ENCODE data around the gene ATP6V0D1. TPM values are rescaled to one million over a fixed set of nuclear protein-coding genes. Genes with fewer than 3 reads are reported as not detected.

Gene ATP6V0D1
- polyA plus RNA-seq, 1 donor from 2014 or later: 188 TPM

- Histone ChIP-seq H3K79me2 (replicated peaks; ENCODE audit: insufficient read depth, low read length) (peaks cover 35% of the 10 kb centered on the region), H4K20me1 (ENCODE audit: insufficient read depth) (no peaks in the 10 kb centered on the region), H3K36me3 (ENCODE audit: insufficient read depth, low read length) (no peaks in the 10 kb centered on the region), H3K9me2 (ENCODE audit: insufficient read depth, low read length) (no peaks in the 10 kb centered on the region), H3K4me3 (ENCODE audit: low read length) (peak overlapping the region; percentile 100), H3K27ac (ENCODE audit: low read length) (peak overlapping the region; percentile 38), H2AFZ (ENCODE audit: low read depth, low read length) (peak overlapping the region; percentile 65), H3K27me3 (ENCODE audit: insufficient read depth, low read depth, low read length) (no peaks in the 10 kb centered on the region), H3K4me2 (ENCODE audit: low read length) (peak overlapping the region; percentile 37), H3F3A (ENCODE audit: insufficient read depth, low read length, poor library complexity, severe bottlenecking) (no peaks in the 10 kb centered on the region), H3K9ac (ENCODE audit: low read length) (peak overlapping the region; percentile 58), H3K9me3 (ENCODE audit: low read length) (no peaks in the 10 kb centered on the region)
- TF ChIP-seq MXI1 (conservative IDR thresholded peaks at IDR 0.05; ENCODE audit: poor library complexity, severe bottlenecking) (no peak), EZH2 (IDR thresholded peaks at IDR 0.05; ENCODE audit: borderline replicate concordance, insufficient read depth, low read length, poor library complexity, severe bottlenecking) (no peak), RAD21 (conservative IDR thresholded peaks at IDR 0.05) (no peak), CTCF (IDR thresholded peaks at IDR 0.05; ENCODE audit: poor library complexity, severe bottlenecking) (no peak), SMC3 (conservative IDR thresholded peaks at IDR 0.05; ENCODE audit: poor library complexity) (no peak), EP300 (conservative IDR thresholded peaks at IDR 0.05; ENCODE audit: poor library complexity, severe bottlenecking) (no peak), TAF1 (IDR thresholded peaks at IDR 0.05; ENCODE audit: low read depth) (no peak), POLR2AphosphoS5 (IDR thresholded peaks at IDR 0.05) (no peak)
- TF ChIP-seq, protein P1, sequence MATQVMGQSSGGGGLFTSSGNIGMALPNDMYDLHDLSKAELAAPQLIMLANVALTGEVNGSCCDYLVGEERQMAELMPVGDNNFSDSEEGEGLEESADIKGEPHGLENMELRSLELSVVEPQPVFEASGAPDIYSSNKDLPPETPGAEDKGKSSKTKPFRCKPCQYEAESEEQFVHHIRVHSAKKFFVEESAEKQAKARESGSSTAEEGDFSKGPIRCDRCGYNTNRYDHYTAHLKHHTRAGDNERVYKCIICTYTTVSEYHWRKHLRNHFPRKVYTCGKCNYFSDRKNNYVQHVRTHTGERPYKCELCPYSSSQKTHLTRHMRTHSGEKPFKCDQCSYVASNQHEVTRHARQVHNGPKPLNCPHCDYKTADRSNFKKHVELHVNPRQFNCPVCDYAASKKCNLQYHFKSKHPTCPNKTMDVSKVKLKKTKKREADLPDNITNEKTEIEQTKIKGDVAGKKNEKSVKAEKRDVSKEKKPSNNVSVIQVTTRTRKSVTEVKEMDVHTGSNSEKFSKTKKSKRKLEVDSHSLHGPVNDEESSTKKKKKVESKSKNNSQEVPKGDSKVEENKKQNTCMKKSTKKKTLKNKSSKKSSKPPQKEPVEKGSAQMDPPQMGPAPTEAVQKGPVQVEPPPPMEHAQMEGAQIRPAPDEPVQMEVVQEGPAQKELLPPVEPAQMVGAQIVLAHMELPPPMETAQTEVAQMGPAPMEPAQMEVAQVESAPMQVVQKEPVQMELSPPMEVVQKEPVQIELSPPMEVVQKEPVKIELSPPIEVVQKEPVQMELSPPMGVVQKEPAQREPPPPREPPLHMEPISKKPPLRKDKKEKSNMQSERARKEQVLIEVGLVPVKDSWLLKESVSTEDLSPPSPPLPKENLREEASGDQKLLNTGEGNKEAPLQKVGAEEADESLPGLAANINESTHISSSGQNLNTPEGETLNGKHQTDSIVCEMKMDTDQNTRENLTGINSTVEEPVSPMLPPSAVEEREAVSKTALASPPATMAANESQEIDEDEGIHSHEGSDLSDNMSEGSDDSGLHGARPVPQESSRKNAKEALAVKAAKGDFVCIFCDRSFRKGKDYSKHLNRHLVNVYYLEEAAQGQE (IDR thresholded peaks at IDR 0.05; ENCODE audit: borderline replicate concordance): no peak
Observed at GRCh38 chr16:67481561-67482232, 740 bp upstream of the ATP6V0D1 start.

DNA sequence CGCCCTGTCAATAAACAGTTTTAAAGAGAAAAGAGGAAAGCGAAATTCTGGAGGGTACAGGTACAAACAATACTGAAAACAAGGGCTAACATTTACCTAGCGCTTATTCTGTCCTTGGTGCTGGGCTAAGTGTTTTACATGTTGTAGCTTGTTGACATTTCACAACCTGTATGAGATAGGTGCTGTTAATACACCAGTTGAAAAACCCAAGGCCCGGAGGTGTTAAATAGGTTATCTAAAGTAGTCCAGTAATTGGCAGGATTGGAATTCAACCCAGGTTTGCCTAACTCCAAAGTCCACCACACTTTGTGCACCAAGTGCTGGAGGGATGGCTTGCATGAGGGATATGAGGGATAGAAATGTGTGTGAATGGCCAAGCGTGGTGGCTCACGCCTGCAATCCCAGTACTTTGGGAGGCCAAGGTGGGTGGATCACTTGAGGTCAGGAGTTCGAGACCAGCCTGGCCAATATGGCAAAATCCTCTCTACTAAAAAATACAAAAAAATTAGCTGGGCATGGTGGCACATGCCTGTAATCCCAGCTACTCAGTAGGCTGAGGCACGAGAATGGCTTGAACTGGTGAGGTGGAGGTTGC is 2.9 kb downstream of the ATP6V0D1 start:
- Histone ChIP-seq H2AFZ (ENCODE audit: low read depth, low read length) (no peak overlapping the region), H3K9me2 (ENCODE audit: insufficient read depth, low read length) (no peaks in the 10 kb centered on the region), H3K4me2 (ENCODE audit: low read length) (no peak overlapping the region), H3K36me3 (ENCODE audit: insufficient read depth, low read length) (no peaks in the 10 kb centered on the region), H3K27ac (ENCODE audit: low read length) (no peak overlapping the region), H3K27me3 (ENCODE audit: insufficient read depth, low read depth, low read length) (no peaks in the 10 kb centered on the region), H3K4me3 (ENCODE audit: low read length) (no peak overlapping the region), H3K9ac (ENCODE audit: low read length) (no peak overlapping the region), H3F3A (ENCODE audit: insufficient read depth, low read length, poor library complexity, severe bottlenecking) (no peaks in the 10 kb centered on the region), H3K79me2 (replicated peaks; ENCODE audit: insufficient read depth, low read length) (peaks cover 61% of the 10 kb centered on the region), H3K9me3 (ENCODE audit: low read length) (no peaks in the 10 kb centered on the region), H4K20me1 (ENCODE audit: insufficient read depth) (no peaks in the 10 kb centered on the region)
- no peak for TF ChIP-seq MXI1 (conservative IDR thresholded peaks at IDR 0.05; ENCODE audit: poor library complexity, severe bottlenecking)
- no peak for TF ChIP-seq RAD21 (conservative IDR thresholded peaks at IDR 0.05)
- no peak for TF ChIP-seq CTCF (IDR thresholded peaks at IDR 0.05; ENCODE audit: poor library complexity, severe bottlenecking)
- TF ChIP-seq EP300 (conservative IDR thresholded peaks at IDR 0.05; ENCODE audit: poor library complexity, severe bottlenecking): no peak
- no peak for TF ChIP-seq TAF1 (IDR thresholded peaks at IDR 0.05; ENCODE audit: low read depth)
- no peak for TF ChIP-seq SMC3 (conservative IDR thresholded peaks at IDR 0.05; ENCODE audit: poor library complexity)
- no peak for TF ChIP-seq POLR2AphosphoS5 (IDR thresholded peaks at IDR 0.05)
- TF ChIP-seq EZH2 (IDR thresholded peaks at IDR 0.05; ENCODE audit: borderline replicate concordance, insufficient read depth, low read length, poor library complexity, severe bottlenecking): no peak
- TF ChIP-seq, protein P1 (IDR thresholded peaks at IDR 0.05; ENCODE audit: borderline replicate concordance): no peak
